ENCODE results near the gene NAA80. TPM values are rescaled to one million over a fixed set of nuclear protein-coding genes. Genes with fewer than 3 reads are reported as not detected.

NAA80 gene
- total RNA-seq, result 10 to 100 TPM in 1 of 2 donors, 1 to 10 TPM in 1; 9.8 to 11.2 TPM
- long read RNA-seq, result 0 reads

DNA sequence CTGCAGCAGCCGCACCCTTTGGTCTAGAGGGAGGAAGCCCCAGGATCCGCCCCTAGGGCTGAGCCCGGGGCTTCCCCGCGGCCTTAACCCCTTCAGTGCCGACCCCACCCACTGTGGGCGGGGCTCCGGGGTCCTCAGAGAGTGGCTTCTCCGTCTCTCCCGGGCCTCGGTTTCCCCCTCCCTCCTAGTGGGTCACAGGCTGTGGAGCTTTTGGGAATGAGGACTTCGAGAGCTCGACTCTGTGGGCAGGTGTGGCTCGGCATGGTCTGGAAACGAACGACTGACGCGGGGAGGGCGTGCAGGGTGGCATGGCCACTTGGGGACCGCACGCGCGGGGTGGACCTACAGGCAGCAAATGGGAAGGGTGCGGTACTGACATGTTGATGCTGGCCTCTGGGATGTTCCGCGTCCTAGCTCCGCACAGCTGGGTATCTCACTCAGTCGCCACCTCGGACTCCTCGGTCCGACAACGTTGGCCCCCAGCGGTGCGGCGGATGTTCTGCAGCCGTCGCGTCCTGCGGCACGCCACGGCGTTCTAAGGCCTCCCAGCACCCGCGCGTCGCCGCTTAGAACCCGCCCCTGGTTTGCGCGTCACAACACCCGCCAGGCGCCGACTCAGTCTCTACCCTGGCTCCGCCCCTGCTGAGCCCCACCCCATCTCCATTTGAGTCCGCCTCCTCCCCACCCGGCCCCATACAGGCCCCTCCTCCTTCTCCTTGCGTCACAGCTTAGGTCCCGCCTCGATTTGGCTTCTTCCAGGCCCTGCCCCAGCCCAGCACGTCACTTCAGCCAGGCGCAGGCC lies at the start of gene NAA80, which contains the start of gene HYAL3:
Gene NAA80, minus strand, starts transcription at position 570 of the 802 bp plus-strand sequence. CDS start 1,942 bp downstream, outside the sequence.
Gene HYAL3, minus strand, starts transcription at position 570 of the 802 bp plus-strand sequence. CDS start 3,803 bp downstream, outside the sequence.
- DNase-seq (peak; percentile 99 to 100), ATAC-seq (peak; percentile 80)
- intact Hi-C loops (cut with DNase I, micrococcal nuclease), result no loop called here

DNA sequence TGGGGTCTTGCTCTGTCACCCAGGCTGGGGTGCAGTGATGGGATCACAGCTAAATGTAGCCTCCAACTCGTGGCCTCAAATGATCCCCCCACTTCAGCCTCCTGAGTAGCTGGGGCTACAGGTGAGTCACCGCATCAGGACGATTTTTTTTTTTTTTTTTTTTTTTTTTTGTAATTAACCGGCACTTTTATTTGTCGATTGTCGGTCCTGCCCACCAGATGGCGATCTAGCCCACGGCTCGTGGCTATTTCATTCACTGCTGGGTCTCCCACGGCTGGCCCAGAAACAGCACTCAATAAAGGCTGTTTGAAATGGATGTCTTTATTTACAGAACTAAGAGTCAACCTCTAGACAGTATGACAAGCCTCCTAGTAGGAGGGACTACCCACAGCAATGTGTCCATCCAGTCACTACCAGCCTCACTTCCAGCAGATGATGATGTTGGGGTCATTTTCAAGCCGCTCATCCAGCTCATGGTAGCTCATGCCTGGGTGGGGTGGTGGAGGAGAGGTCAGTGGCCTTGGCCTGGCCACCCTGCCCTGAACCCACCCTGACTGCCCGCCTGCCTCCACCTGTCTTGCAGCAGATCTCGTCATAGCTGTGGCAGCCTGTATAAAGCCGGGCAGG lies 48.1 kb upstream of the NAA80 start:
- intact Hi-C loops (cut with DNase I, micrococcal nuclease), result no loop called here
- peak in 1 of 2 donors; percentile 77 for DNase-seq
- peak; percentile 8 for ATAC-seq

DNA sequence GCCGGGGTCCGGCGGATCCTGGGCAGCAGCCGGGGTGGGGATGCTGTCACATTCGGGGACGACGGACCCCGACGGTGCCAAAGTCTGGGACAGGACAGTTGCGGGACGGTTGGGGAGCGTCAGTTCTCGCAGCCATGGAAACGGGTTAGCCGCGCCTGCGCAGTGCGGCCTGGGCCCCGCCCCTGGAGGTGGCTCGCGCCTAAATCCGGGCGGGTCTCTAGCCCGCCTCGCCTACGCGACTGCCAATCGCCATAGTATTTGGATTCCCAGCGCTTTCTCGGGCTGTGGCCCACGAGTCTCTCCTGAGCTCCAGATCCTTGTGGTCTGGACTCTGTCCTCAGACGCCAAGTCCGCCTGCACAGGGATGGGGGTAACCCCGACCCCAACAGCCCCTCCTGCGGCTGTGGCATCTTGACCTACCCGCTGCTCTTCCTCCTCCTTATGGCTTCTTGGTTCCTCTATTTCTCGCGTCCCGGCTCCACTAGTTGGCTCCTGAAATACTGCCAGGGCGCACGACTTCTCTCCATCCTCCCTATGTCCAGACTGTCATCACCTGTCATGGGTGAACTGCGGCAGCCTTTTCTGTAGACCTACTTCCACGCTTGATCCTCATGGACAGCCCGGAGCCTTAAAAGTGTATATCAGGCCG lies 46.5 kb upstream of the NAA80 start, which contains the start of gene ZMYND10:
Gene ZMYND10, minus strand, starts transcription at position 147 of the 649 bp plus-strand sequence. CDS start 153 bp downstream, outside the sequence.
- intact Hi-C loops (cut with DNase I, micrococcal nuclease), result no loop called here
- peak; percentile 72 to 79 for DNase-seq
- ATAC-seq, result peak; percentile 52

DNA sequence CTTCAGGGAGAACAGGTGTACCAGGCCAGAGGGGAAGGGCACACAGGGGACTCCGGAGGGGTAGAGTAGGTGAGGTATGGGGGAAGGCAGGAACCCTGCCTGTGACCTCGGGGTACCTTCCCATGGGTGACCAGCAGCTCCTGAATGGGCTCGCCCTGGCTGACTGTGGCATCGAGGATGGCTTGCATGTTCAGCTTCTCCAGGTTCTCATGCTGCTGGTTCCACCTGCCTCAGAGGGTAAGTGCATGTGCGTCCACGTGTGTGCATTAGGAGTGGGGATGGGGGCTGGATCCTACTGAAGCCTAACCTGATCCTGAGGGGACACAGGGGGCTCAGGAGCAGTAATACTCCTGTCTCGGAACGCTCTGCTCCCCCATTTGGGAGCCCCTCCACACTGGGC lies 45.8 kb upstream of the NAA80 start:
- intact Hi-C loops (cut with DNase I, micrococcal nuclease), result no loop called here
- DNase-seq (no peak), ATAC-seq (no peak)

DNA sequence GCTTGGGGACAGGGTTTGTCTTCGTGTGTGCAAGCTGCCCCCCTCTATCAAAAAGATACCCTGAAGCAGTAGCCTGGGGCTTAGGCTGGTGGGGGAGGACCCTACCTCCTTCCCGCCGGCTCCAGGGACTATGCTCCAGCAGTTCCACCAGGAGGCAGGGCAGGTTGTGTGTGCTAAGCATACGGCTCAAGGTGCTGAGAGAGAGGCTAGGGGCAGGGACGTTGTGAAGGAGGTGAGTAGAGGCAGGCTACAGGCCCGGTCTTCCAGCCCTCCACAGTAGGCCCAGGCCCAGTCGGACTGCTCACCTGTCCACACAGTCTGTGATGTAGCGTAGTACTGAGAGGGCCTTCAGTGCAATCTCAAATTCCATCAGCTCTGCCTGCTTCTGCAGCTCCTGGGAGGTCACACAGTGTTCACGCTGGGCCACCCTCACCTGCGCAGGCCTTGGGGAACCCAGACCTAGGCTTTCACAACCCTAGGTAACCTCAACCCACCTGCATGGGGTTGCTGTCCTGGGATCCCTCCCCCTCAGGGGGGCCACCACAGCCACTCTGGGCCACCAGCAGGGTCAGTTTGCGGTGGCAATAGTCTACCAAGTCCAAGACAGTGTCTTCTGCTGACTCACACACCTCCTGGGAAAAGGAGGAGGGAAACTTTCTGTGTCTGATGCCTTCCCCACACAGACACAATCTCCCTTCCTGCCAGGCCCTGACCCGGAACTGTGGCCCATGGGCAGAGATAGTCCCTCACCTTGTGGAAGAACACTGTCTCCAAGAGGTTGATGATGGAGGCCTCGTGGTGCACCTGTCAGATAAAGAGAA lies 43.8 kb upstream of the NAA80 start:
- ATAC-seq (no peak), DNase-seq (no peak)
- intact Hi-C loops (cut with DNase I, micrococcal nuclease), result no loop called here

DNA sequence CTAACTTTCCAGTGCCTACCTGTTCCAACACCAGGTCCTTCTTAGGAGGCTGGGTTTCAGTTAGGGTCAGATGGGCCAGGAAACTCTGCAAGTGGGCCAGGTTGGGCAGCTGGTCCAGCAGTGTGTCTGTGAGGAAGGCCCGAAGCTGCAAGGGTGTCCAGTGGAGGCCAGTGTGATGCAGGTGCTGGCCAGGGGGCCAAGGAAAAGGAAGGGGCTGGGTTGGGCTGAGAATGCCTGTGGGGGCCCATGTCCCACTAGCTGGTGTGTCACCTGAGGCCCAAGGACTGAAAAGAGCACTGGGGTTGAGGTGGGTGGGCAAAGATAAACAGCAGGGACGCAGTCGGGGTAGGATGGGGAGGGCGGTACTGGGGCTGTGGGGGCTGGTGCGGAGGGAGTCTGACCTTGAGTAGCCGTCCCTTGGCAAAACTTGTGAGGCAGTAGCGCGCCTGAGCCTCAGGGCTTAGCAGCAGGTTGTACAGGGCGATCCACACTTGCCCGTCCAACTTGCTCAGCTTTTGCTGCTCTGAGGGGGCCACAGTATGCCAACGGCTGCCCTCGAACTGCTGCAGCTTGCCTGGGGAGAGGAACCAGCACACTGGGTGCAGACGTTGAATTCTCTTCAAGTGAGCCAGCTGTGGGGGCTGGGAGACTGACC lies 42.9 kb upstream of the NAA80 start:
- DNase-seq (no peak), ATAC-seq (no peak)
- intact Hi-C loops (cut with DNase I, micrococcal nuclease), result no loop called here

GRCh38 chr3:50341537-50341936 lies 42.3 kb upstream of the NAA80 start:
- DNase-seq, result no peak

GRCh38 chr3:50340448-50341329 lies 41.5 kb upstream of the NAA80 start, which contains the start of gene RASSF1:
Gene RASSF1, minus strand, starts transcription at chr3:50340836. Its CDS starts 31 bp downstream, at chr3:50340805.
- DNase-seq (peak; percentile 79 to 84), ATAC-seq (peak; percentile 33)
- intact Hi-C loops (cut with DNase I, micrococcal nuclease), result no loop called here

More at GRCh38 chr3:50341537-50341936, 42.3 kb upstream of the NAA80 start:
- ATAC-seq, result no peak
- intact Hi-C loops (cut with DNase I, micrococcal nuclease), result no loop called here

DNA sequence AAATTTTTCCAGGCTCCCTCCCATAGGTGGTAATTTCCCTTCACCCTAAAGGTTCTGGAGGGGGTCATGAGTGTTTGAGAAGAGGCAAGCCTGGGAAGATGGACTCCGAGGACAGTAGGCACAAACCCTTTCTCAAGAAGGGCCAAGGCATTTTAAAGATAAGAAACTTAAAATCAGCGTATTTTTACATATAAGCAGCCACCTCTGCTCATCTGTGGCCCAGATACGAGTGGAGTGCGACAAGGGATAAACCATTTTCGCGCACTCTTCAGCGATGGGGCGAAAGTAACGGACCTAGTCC lies 40.9 kb upstream of the NAA80 start:
- DNase-seq, result no peak
- no peak for ATAC-seq
- intact Hi-C loops (cut with DNase I, micrococcal nuclease), result no loop called here

GRCh38 chr3:50339485-50340146 lies 40.4 kb upstream of the NAA80 start:
- DNase-seq (no peak), ATAC-seq (no peak)
- intact Hi-C loops (cut with DNase I, micrococcal nuclease), result no loop called here

- DNase-seq (no peak), ATAC-seq (no peak)
Measured at GRCh38 chr3:50338965-50339364, 39.8 kb upstream of the NAA80 start.

DNA sequence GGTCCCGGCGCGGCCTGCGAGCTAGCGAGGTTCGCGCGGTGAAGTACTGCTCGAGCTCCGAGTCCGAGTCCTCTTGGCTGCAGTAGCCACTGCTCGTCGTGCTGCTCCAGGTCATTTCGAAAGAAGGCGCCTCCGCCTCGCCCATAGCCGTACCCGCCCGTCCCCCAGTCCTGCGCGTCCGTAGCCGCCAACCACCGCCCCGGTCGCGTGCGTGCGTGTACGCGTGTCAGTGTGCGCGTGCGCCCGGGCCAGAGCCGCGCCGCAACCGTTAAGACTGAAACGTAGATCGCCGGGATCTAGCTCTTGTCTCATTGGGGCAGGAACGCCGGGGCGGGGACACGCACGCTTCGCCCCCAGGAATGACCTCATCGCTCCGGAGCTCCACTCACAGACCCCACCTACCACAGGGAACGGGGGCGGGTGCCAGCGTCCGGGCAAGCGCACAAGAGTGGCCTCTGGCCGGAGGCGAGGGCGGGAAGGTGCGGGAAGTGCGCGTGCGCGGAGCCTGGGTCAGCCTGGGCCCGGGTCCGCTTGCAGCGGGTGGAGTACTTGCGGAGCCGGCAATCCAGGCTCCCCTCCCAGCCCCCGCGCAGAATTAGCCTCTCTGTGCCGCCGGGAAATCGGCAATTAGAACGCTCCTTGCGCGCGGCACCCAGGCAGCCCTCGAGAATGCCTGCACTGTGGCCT lies 38.1 kb upstream of the NAA80 start:
- intact Hi-C loops (cut with DNase I, micrococcal nuclease), result no loop called here
- peak; percentile 83 for ATAC-seq
- DNase-seq, result peak; percentile 99 to 100

More at GRCh38 chr3:50338965-50339364, 39.8 kb upstream of the NAA80 start:
- intact Hi-C loops (cut with DNase I, micrococcal nuclease), result no loop called here

DNA sequence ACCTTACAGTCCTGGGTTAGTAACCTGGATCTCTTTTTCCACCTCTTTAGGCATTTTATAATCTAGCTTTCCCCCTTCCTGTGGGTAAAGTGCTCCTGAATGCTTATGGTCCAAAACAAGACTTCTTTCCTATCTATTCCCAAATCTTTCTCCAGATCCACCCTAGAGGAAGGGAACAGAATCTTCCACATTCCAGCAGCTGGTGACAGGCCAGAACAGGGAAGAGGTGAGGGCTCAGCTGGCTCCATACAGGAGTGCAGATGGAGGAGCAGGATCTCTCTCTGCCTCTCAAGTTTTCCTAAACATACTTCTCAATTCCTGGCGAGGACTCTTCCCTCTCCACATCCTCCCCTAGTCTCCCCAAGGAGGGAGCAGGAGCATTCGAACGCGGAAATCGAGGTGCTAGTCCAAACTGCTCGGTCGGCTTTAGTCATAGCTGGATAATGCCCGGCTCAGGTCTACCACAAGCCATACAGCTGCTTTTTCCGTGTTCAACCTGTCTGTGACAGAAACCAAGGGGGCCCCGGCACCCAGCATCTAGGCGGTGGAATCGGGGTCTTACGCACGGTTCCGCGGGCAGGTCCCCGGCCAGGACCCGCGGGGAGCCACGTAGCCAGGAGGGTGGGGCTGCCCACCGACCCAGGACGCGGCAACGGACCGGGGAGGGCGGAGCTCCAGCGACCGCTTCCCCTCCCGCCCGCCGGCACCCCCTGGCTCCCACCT lies 37.4 kb upstream of the NAA80 start:
- ATAC-seq (peak; percentile 7), DNase-seq (no peak)
- intact Hi-C loops (cut with DNase I, micrococcal nuclease), result no loop called here

DNA sequence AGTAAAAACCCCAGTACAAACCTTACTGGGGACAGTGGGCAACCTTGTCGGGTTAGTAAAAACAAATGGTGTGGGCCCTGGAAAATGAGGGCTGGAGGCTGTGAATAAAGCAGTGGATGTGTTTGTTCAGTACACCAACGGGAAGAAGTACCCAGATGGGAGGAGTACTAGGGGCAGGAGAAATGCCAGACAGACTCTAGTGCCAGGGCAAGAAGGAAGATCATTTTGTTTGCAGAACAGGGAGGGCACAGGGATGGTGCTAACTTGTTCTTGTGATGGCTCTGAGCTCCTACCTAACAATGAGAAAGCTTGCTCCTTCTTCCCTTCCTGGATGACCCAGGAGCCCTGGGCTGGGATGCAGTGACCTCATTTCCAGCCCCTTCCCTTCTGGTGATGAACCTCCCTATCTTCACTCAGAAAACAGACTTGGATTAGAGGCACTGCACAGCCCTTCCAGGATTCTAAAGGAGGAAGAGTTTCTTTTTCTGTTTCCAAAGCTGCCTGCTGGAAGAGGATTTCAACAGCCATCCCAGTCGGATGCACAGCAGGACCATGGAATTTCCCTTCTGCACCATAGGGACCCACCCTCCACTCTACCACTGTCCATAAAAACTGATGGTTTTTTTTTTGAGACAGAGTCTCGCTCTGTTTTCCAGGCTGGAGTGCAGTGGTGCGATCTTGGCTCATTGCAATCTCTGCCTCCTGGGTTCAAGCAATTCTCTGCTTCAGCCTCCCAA lies 35.3 kb upstream of the NAA80 start:
- intact Hi-C loops (cut with DNase I, micrococcal nuclease), result no loop called here
- ATAC-seq, result no peak
- DNase-seq, result no peak

- intact Hi-C loops (cut with DNase I, micrococcal nuclease), result no loop called here
- ATAC-seq, result no peak
- no peak for DNase-seq
Measured at GRCh38 chr3:50333744-50334328, 34.6 kb upstream of the NAA80 start.
